CD14-positive monocyte (primary cell): ENCODE data around the gene ACACA. TPM values are rescaled to one million over a fixed set of nuclear protein-coding genes. Genes with fewer than 3 reads are reported as not detected.

Experiments used
- DNase-seq, 3 donors: peaks; one replicate each; pipeline ENCODE4 v3.0.0-alpha.2; 2011 to 2022
- H2AFZ ChIP-seq: 2 replicates; pipeline ENCODE4 v1.6.0; 2012; ENCODE audit warnings: mild to moderate bottlenecking, low read depth, low read length, inconsistent platforms; ENCODE audit not compliant: insufficient read depth, poor library complexity, severe bottlenecking
- H3K27ac ChIP-seq, 2 donors: 1 replicate in 1 of 2; 2 replicates in 1 of 2; pipeline ENCODE4 v1.5.1; 2012 to 2013; ENCODE audit warnings: low read length in 2 of 2, control low read depth in 1 of 2, inconsistent platforms in 1 of 2, low read depth in 1 of 2, mild to moderate bottlenecking in 1 of 2
- H3K27me3 ChIP-seq, 2 donors: one replicate each; pipeline versions ENCODE4 v1.6.0 to v1.6.1; 2011 to 2013; ENCODE audit warnings: low read length in 2 of 2; ENCODE audit not compliant: control insufficient read depth in 2 of 2, insufficient read depth in 2 of 2
- H3K36me3 ChIP-seq, 2 donors: replicated peaks in 1 of 2; 1 replicate in 1 of 2; 2 replicates in 1 of 2; pipeline versions ENCODE4 v1.5.1 to v1.6.1; 2012 to 2013; ENCODE audit warnings: low read length in 2 of 2, control low read depth in 1 of 2, inconsistent platforms in 1 of 2, mild to moderate bottlenecking in 1 of 2; ENCODE audit not compliant: insufficient read depth in 2 of 2, control insufficient read depth in 1 of 2
- H3K4me1 ChIP-seq, 2 donors: 1 replicate in 1 of 2; 2 replicates in 1 of 2; pipeline versions ENCODE4 v1.5.1 to v1.6.1; 2012 to 2013; ENCODE audit warnings: low read length in 2 of 2, control low read depth in 1 of 2, inconsistent platforms in 1 of 2, mild to moderate bottlenecking in 1 of 2, moderate library complexity in 1 of 2; ENCODE audit not compliant: insufficient read depth in 2 of 2, control insufficient read depth in 1 of 2
- H3K4me2 ChIP-seq: replicated peaks from 2 replicates; pipeline ENCODE3; 2012; ENCODE audit warnings: low read length, moderate library complexity, mild to moderate bottlenecking; ENCODE audit not compliant: poor library complexity, severe bottlenecking; ENCODE audit errors: extremely low read depth
- H3K4me3 ChIP-seq, 3 experiments: fragments of 200-600 bp in 1 of 3; sonication (generic) in 1 of 3; replicated peaks in 1 of 3; 1 replicate in 2 of 3; 2 replicates in 1 of 3; pipeline ENCODE4 v1.5.1; 2011 to 2013; ENCODE audit warnings: low read length in 3 of 3, mild to moderate bottlenecking in 3 of 3, control low read depth in 2 of 3, low read depth in 2 of 3, inconsistent platforms in 1 of 3, moderate library complexity in 1 of 3
- H3K79me2 ChIP-seq: 2 replicates; pipeline ENCODE4 v1.6.0; 2012; ENCODE audit warnings: mild to moderate bottlenecking, control low read depth, inconsistent platforms, low read length, moderate library complexity; ENCODE audit not compliant: insufficient read depth
- H3K9ac ChIP-seq: 2 replicates; pipeline ENCODE4 v1.6.0; 2017; ENCODE audit warnings: low read length, mild to moderate bottlenecking; ENCODE audit not compliant: insufficient read depth, poor library complexity, severe bottlenecking
- H3K9me3 ChIP-seq, 2 donors: replicated peaks in 1 of 2; 1 replicate in 1 of 2; 2 replicates in 1 of 2; pipeline versions ENCODE4 v1.5.1 to v1.6.1; 2012 to 2013; ENCODE audit warnings: low read length in 2 of 2, control low read depth in 1 of 2; ENCODE audit not compliant: control insufficient read depth in 1 of 2, insufficient read depth in 1 of 2
- H4K20me1 ChIP-seq: 2 replicates; pipeline ENCODE4 v1.6.0; 2012; ENCODE audit warnings: mild to moderate bottlenecking, low read length, control low read depth, moderate library complexity; ENCODE audit not compliant: insufficient read depth
- H3K27ac Mint-ChIP-seq, 7 donors: one replicate each; pipeline ENCODE4 v1.8.0; 2020; ENCODE audit warnings: mild to moderate bottlenecking in 7 of 7, mixed read lengths in 7 of 7, moderate library complexity in 6 of 7, inconsistent platforms in 2 of 7
- H3K27me3 Mint-ChIP-seq, 3 donors: one replicate each; pipeline ENCODE4 v1.8.0; 2021 to 2022; ENCODE audit warnings: low read depth in 3 of 3, mild to moderate bottlenecking in 3 of 3, mixed read lengths in 3 of 3, moderate library complexity in 3 of 3, inconsistent platforms in 1 of 3
- H3K36me3 Mint-ChIP-seq, 2 donors: one replicate each; pipeline ENCODE4 v1.8.0; 2020; ENCODE audit warnings: mixed read lengths in 2 of 2, inconsistent platforms in 1 of 2, mild to moderate bottlenecking in 1 of 2
- H3K4me1 Mint-ChIP-seq: one replicate; pipeline ENCODE4 v1.8.0; 2020; ENCODE audit warnings: mild to moderate bottlenecking, mixed read lengths
- H3K4me3 Mint-ChIP-seq, 2 donors: one replicate each; pipeline ENCODE4 v1.8.0; 2020; ENCODE audit warnings: mild to moderate bottlenecking in 2 of 2, mixed read lengths in 2 of 2, moderate library complexity in 1 of 2
- H3K9me3 Mint-ChIP-seq, 7 donors: one replicate each; pipeline ENCODE4 v1.8.0; 2020 to 2022; ENCODE audit warnings: mixed read lengths in 7 of 7, mild to moderate bottlenecking in 6 of 7, moderate library complexity in 6 of 7, inconsistent platforms in 2 of 7
- WGBS: methylation state at CpG from one replicate; pipeline ENCODE4 v1.1.5; 2013; ENCODE audit warnings: missing lambda C conversion rate; ENCODE audit not compliant: insufficient coverage; 5-methylcytosine and 5-hydroxymethylcytosine counted together
- intact Hi-C, 2 donors: fragments of 100-400 bp; cut with micrococcal nuclease; formaldehyde crosslinking; loops; one replicate each; pipeline versions ENCODE4 v1.15.0 to v1.15.1; 2023
- polyA plus RNA-seq, 3 donors: library from polyadenylated mRNA; depleted of rRNA in 1 of 3; unstranded in 2 of 3; stranded (reverse) in 1 of 3; fragments of 300-500 nt in 2 of 3; fragments of >200 nt in 1 of 3; fragmentation: Illumina TruSeq in 2 of 3; gene quantifications; 1 replicate in 2 of 3; 2 replicates in 1 of 3; pipeline ENCODE4 v1.2.3, GENCODE V29; 2012 to 2021
- TF ChIP-seq, protein P1 (sequence below): fragments of 200-600 bp; IDR thresholded peaks from one replicate; pipeline ENCODE4 v1.8.0; 2022; ENCODE audit warnings: antibody characterized with exemption, mild to moderate bottlenecking

The ACACA gene
- polyA plus RNA-seq, 3 donors, result 3.5 to 4.6 (median 3.8) TPM

DNA sequence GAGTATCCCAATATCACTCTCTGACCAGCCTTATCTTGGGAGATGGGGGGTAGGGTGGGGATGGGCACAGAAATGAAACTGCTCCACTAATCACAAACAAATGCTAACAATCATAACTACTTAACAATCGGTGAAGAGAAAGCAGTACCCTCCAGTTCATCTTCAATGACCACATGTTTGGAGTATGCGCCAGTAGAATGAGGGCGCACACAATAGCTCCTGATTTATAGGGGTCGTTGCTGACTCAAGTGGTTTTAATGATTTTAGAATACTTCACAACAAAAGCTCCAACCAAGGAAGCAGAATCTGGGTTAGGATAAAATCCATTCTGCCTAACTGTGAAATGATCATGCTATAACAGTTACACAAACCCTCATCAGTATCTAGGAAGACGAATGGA, 273.5 kb downstream of the ACACA start:
- Histone ChIP-seq H4K20me1 (no peaks in the 10 kb centered on the region), H3K27me3 (no peaks in the 10 kb centered on the region), H3K27ac (no peak overlapping the region), H3K9ac (no peak overlapping the region), H3K9me3 (no peaks in the 10 kb centered on the region), H3K36me3 (peaks cover 4 to 20% of the 10 kb centered on the region in 2 donors), H3K4me3 (no peak overlapping the region), H3K79me2 (no peaks in the 10 kb centered on the region), H3K4me1 (peaks cover 0 to 6% of the 10 kb centered on the region in 2 donors), H3K4me2 (no peak overlapping the region), H2AFZ (no peak overlapping the region)
- no peaks in the 10 kb centered on the region for H3K9me3 Mint-ChIP-seq
- TF ChIP-seq, protein P1, sequence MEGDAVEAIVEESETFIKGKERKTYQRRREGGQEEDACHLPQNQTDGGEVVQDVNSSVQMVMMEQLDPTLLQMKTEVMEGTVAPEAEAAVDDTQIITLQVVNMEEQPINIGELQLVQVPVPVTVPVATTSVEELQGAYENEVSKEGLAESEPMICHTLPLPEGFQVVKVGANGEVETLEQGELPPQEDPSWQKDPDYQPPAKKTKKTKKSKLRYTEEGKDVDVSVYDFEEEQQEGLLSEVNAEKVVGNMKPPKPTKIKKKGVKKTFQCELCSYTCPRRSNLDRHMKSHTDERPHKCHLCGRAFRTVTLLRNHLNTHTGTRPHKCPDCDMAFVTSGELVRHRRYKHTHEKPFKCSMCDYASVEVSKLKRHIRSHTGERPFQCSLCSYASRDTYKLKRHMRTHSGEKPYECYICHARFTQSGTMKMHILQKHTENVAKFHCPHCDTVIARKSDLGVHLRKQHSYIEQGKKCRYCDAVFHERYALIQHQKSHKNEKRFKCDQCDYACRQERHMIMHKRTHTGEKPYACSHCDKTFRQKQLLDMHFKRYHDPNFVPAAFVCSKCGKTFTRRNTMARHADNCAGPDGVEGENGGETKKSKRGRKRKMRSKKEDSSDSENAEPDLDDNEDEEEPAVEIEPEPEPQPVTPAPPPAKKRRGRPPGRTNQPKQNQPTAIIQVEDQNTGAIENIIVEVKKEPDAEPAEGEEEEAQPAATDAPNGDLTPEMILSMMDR, result no peak
- H3K4me1 Mint-ChIP-seq, result peaks cover 11% of the 10 kb centered on the region
- peaks cover 9 to 12% of the 10 kb centered on the region in 2 donors for H3K36me3 Mint-ChIP-seq
- no peak overlapping the region for H3K27ac Mint-ChIP-seq
- no peak for DNase-seq
- 100% methylated on average over 1 of the region's 5 CpGs for WGBS
- H3K4me3 Mint-ChIP-seq, result no peak overlapping the region
- intact Hi-C loops, result no loop called here
- peaks cover 0 to 2% (median 0%) of the 10 kb centered on the region in 3 donors for H3K27me3 Mint-ChIP-seq

DNA sequence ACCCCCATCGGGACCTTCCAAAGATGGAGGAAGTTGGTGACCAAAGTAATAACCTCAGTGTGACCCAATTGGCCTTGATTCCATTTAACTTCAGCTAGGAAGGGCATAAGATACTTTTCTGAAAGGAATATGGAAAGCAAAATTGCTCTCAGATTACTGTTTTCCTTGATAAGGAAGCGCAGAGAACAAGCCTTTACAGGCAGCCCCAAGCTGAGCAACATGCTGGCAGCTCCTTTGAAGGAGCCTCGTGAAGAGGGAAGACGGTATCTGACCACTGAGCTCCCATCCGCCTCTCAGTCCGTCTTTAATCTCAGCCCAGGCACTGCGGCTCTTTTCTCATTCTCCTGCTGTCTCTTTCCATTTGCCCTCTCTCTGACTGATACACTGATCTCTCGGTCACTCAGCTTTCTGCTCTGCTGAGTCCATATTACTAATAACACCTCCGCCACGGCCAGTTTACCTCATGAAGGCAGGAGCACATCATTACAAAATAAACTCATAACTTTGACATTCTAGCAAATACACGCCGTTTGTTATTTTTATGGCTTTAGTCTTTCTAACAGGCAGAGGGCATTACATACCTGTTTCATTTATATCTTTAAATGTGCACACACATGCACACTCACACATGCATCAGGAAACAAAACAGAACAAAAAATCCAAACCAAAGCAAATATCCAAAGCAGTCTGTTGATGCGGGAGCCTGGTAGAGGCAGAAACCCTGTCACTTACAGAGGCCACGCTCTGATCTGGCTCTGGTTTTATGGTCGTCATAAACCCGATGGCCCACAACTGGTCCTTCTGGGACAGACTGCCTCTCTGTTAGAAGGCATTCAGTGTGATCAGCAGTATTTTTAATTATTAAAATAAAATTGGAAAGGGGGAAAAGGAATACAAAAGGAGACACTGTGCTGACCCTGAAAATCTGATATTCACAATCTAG, 274.7 kb downstream of the ACACA start:
- Histone ChIP-seq H3K4me1 (peaks cover 0 to 6% of the 10 kb centered on the region in 2 donors), H3K9me3 (no peaks in the 10 kb centered on the region), H3K79me2 (no peaks in the 10 kb centered on the region), H3K9ac (no peak overlapping the region), H3K27me3 (no peaks in the 10 kb centered on the region), H2AFZ (no peak overlapping the region), H3K27ac (no peak overlapping the region), H4K20me1 (no peaks in the 10 kb centered on the region), H3K4me2 (no peak overlapping the region), H3K4me3 (no peak overlapping the region), H3K36me3 (peaks cover 4 to 22% of the 10 kb centered on the region in 2 donors)
- peaks cover 0 to 2% (median 0%) of the 10 kb centered on the region in 3 donors for H3K27me3 Mint-ChIP-seq
- TF ChIP-seq, protein P1, result no peak
- no peak for DNase-seq
- WGBS, result 93% methylated on average over 15 of the region's 16 CpGs
- H3K36me3 Mint-ChIP-seq, result peaks cover 13 to 16% of the 10 kb centered on the region in 2 donors
- no peaks in the 10 kb centered on the region for H3K9me3 Mint-ChIP-seq
- H3K4me1 Mint-ChIP-seq, result peaks cover 11% of the 10 kb centered on the region
- intact Hi-C loops, result no loop called here
- H3K27ac Mint-ChIP-seq, result no peak overlapping the region
- no peak overlapping the region for H3K4me3 Mint-ChIP-seq
